Activated CD8-positive, alpha-beta T cell treated with anti-CD3 and anti-CD28 coated beads, Interleukin-2, amount 10 ng/mL, durations not matched to agents 7 days and 5 days (primary cell): ENCODE results near the gene IGHMBP2. TPM values are rescaled to one million over a fixed set of nuclear protein-coding genes. Genes with fewer than 3 reads are reported as not detected.

Experiments
- ATAC-seq: fragments of 150-1000 bp; cut with Tn5 transposase; one replicate; pipeline ENCODE4 v1.10.0; 2021; ENCODE audit warnings: moderate library complexity
- CTCF ChIA-PET: fragments of 350-600 bp; sonication (Branson Sonifier 250); formaldehyde crosslinking; loops from one replicate; lab custom pipeline; 2021; ENCODE audit warnings: antibody characterized with exemption; lab: Charles Lee
- POLR2A ChIA-PET: fragments of 350-600 bp; sonication (Branson Sonifier 250); formaldehyde crosslinking; loops from one replicate; lab custom pipeline; 2021; ENCODE audit warnings: antibody characterized with exemption; lab: Charles Lee
- DNase-seq: peaks from one replicate; pipeline ENCODE4 v3.0.0-alpha.2; 2020
- H3K27ac Mint-ChIP-seq: one replicate; pipeline ENCODE4 v1.8.0; 2021; ENCODE audit warnings: mild to moderate bottlenecking, mixed read lengths
- H3K27me3 Mint-ChIP-seq: one replicate; pipeline ENCODE4 v1.8.0; 2021; ENCODE audit warnings: low read depth, mixed read lengths
- H3K36me3 Mint-ChIP-seq: one replicate; pipeline ENCODE4 v1.8.0; 2021; ENCODE audit warnings: low read depth, mixed read lengths
- H3K4me1 Mint-ChIP-seq: one replicate; pipeline ENCODE4 v1.8.0; 2021; ENCODE audit warnings: low read depth, mixed read lengths
- H3K4me3 Mint-ChIP-seq: one replicate; pipeline ENCODE4 v1.8.0; 2021; ENCODE audit warnings: mild to moderate bottlenecking, mixed read lengths
- H3K9me3 Mint-ChIP-seq: one replicate; pipeline ENCODE4 v1.8.0; 2022; ENCODE audit warnings: mixed read lengths; ENCODE audit not compliant: insufficient read depth
- total RNA-seq, 2 experiments: library from RNA; stranded (reverse); gene quantifications; one replicate each; pipeline ENCODE4 v1.2.3, GENCODE V29; 2021

Gene IGHMBP2
- total RNA-seq, 2 experiments from 2014 or later = 25.0 to 28.2 TPM

- ATAC-seq = no peak
- H3K4me3 Mint-ChIP-seq = no peak overlapping the region
- peaks cover 30% of the 10 kb centered on the region for H3K36me3 Mint-ChIP-seq
- H3K4me1 Mint-ChIP-seq = peaks cover 6% of the 10 kb centered on the region
- CTCF ChIA-PET = no interaction called here
- no peak overlapping the region for H3K27ac Mint-ChIP-seq
- DNase-seq = no peak
- H3K27me3 Mint-ChIP-seq = no peaks in the 10 kb centered on the region
- POLR2A ChIA-PET = no interaction called here
- H3K9me3 Mint-ChIP-seq = peaks cover 3% of the 10 kb centered on the region
Observed at GRCh38 chr11:68931911-68932310, 28.2 kb downstream of the IGHMBP2 start.

- POLR2A ChIA-PET = no interaction called here
- Mint-ChIP-seq H3K4me3 (no peak overlapping the region), H3K27ac (no peak overlapping the region), H3K4me1 (peaks cover 6% of the 10 kb centered on the region), H3K36me3 (peaks cover 26% of the 10 kb centered on the region), H3K9me3 (no peaks in the 10 kb centered on the region), H3K27me3 (no peaks in the 10 kb centered on the region)
- ATAC-seq = no peak
- no peak for DNase-seq
- CTCF ChIA-PET = no interaction called here
Observed at GRCh38 chr11:68932358-68932757, 28.7 kb downstream of the IGHMBP2 start.

- Mint-ChIP-seq H3K36me3 (peaks cover 19% of the 10 kb centered on the region), H3K4me1 (peaks cover 2% of the 10 kb centered on the region), H3K4me3 (no peak overlapping the region), H3K27me3 (no peaks in the 10 kb centered on the region), H3K9me3 (no peaks in the 10 kb centered on the region), H3K27ac (no peak overlapping the region)
- CTCF ChIA-PET = no interaction called here
- POLR2A ChIA-PET = no interaction called here
- DNase-seq (no peak), ATAC-seq (no peak)
Observed at GRCh38 chr11:68932933-68933577, 29.4 kb downstream of the IGHMBP2 start.

- Mint-ChIP-seq H3K36me3 (peaks cover 17% of the 10 kb centered on the region), H3K4me3 (no peak overlapping the region), H3K4me1 (no peaks in the 10 kb centered on the region), H3K27me3 (no peaks in the 10 kb centered on the region), H3K27ac (no peak overlapping the region), H3K9me3 (no peaks in the 10 kb centered on the region)
- DNase-seq (no peak), ATAC-seq (no peak)
- ChIA-PET CTCF (no interaction called here), POLR2A (no interaction called here)
Observed at GRCh38 chr11:68933605-68934320, 30.1 kb downstream of the IGHMBP2 start.

GRCh38 chr11:68934321-68934645, 30.6 kb downstream of the IGHMBP2 start:
- ChIA-PET POLR2A (no interaction called here), CTCF (no interaction called here)
- no peak for DNase-seq
- Mint-ChIP-seq H3K27ac (no peak overlapping the region), H3K9me3 (no peaks in the 10 kb centered on the region), H3K4me1 (no peaks in the 10 kb centered on the region), H3K27me3 (no peaks in the 10 kb centered on the region), H3K4me3 (no peak overlapping the region), H3K36me3 (peaks cover 16% of the 10 kb centered on the region)
- ATAC-seq = no peak

- H3K9me3 Mint-ChIP-seq = no peaks in the 10 kb centered on the region
- DNase-seq (no peak), ATAC-seq (no peak)
- ChIA-PET CTCF (no interaction called here), POLR2A (no interaction called here)
- H3K27ac Mint-ChIP-seq = no peak overlapping the region
- no peak overlapping the region for H3K4me3 Mint-ChIP-seq
- H3K4me1 Mint-ChIP-seq = no peaks in the 10 kb centered on the region
- peaks cover 12% of the 10 kb centered on the region for H3K36me3 Mint-ChIP-seq
- H3K27me3 Mint-ChIP-seq = no peaks in the 10 kb centered on the region
Observed at GRCh38 chr11:68934666-68935065, 31.0 kb downstream of the IGHMBP2 start.

GRCh38 chr11:68935066-68935465, 31.4 kb downstream of the IGHMBP2 start:
- Mint-ChIP-seq H3K9me3 (no peaks in the 10 kb centered on the region), H3K27ac (no peak overlapping the region), H3K27me3 (no peaks in the 10 kb centered on the region), H3K36me3 (peaks cover 10% of the 10 kb centered on the region), H3K4me3 (no peak overlapping the region), H3K4me1 (no peaks in the 10 kb centered on the region)
- POLR2A ChIA-PET = no interaction called here
- CTCF ChIA-PET = no interaction called here
- no peak for ATAC-seq
- no peak for DNase-seq

GRCh38 chr11:68935516-68936357, 32.0 kb downstream of the IGHMBP2 start:
- ChIA-PET CTCF (no interaction called here), POLR2A (no interaction called here)
- Mint-ChIP-seq H3K27me3 (no peaks in the 10 kb centered on the region), H3K9me3 (no peaks in the 10 kb centered on the region), H3K27ac (no peak overlapping the region), H3K36me3 (peaks cover 4% of the 10 kb centered on the region), H3K4me3 (no peak overlapping the region), H3K4me1 (no peaks in the 10 kb centered on the region)
- no peak for DNase-seq
- no peak for ATAC-seq

- Mint-ChIP-seq H3K27ac (no peak overlapping the region), H3K9me3 (no peaks in the 10 kb centered on the region), H3K27me3 (no peaks in the 10 kb centered on the region), H3K4me3 (no peak overlapping the region), H3K36me3 (peaks cover 4% of the 10 kb centered on the region), H3K4me1 (no peaks in the 10 kb centered on the region)
- DNase-seq (no peak), ATAC-seq (no peak)
- CTCF ChIA-PET = no interaction called here
- POLR2A ChIA-PET = no interaction called here
Observed at GRCh38 chr11:68936358-68936636, 32.6 kb downstream of the IGHMBP2 start.

GRCh38 chr11:68936676-68937620, 33.3 kb downstream of the IGHMBP2 start:
- Mint-ChIP-seq H3K4me1 (no peaks in the 10 kb centered on the region), H3K4me3 (no peak overlapping the region), H3K36me3 (peaks cover 4% of the 10 kb centered on the region), H3K27me3 (no peaks in the 10 kb centered on the region), H3K27ac (no peak overlapping the region), H3K9me3 (no peaks in the 10 kb centered on the region)
- CTCF ChIA-PET = no interaction called here
- ATAC-seq (no peak), DNase-seq (no peak)
- POLR2A ChIA-PET = no interaction called here

- CTCF ChIA-PET = no interaction called here
- DNase-seq = no peak
- H3K27me3 Mint-ChIP-seq = no peaks in the 10 kb centered on the region
- H3K9me3 Mint-ChIP-seq = no peaks in the 10 kb centered on the region
- no peak overlapping the region for H3K4me3 Mint-ChIP-seq
- H3K4me1 Mint-ChIP-seq = no peaks in the 10 kb centered on the region
- POLR2A ChIA-PET = no interaction called here
- ATAC-seq = no peak
- H3K27ac Mint-ChIP-seq = no peak overlapping the region
- H3K36me3 Mint-ChIP-seq = peaks cover 4% of the 10 kb centered on the region
Observed at GRCh38 chr11:68938088-68938487, 34.4 kb downstream of the IGHMBP2 start.
